Activated CD4-positive, alpha-beta memory T cell treated with anti-CD3 and anti-CD28 coated beads for 36 hours (primary cell): ENCODE results near the gene UNC93B1. TPM values are rescaled to one million over a fixed set of nuclear protein-coding genes. Genes with fewer than 3 reads are reported as not detected.
"Not testable (repeated sequence)": the region's sequence is repeated elsewhere in the genome, so short reads cannot be mapped to it uniquely, and the experiment has no call there.

Experiments used
- CTCF ChIA-PET: fragments of 350-600 bp; sonication (Branson Sonifier 250); formaldehyde crosslinking; loops from one replicate; lab custom pipeline; 2021; ENCODE audit warnings: antibody characterized with exemption, inconsistent platforms; lab: Charles Lee
- POLR2A ChIA-PET: fragments of 350-600 bp; sonication (Branson Sonifier 250); formaldehyde crosslinking; loops from one replicate; lab custom pipeline; 2021; ENCODE audit warnings: antibody characterized with exemption; lab: Charles Lee
- DNase-seq: peaks from one replicate; pipeline ENCODE4 v3.0.0-alpha.2; 2020
- H3K27ac Mint-ChIP-seq: one replicate; pipeline ENCODE4 v1.8.0; 2021; ENCODE audit warnings: mixed read lengths
- H3K27me3 Mint-ChIP-seq: one replicate; pipeline ENCODE4 v1.8.0; 2021; ENCODE audit warnings: mixed read lengths
- H3K36me3 Mint-ChIP-seq: one replicate; pipeline ENCODE4 v1.8.0; 2021; ENCODE audit warnings: mixed read lengths
- H3K4me1 Mint-ChIP-seq: one replicate; pipeline ENCODE4 v1.8.0; 2021; ENCODE audit warnings: low read depth, mixed read lengths
- H3K4me3 Mint-ChIP-seq: one replicate; pipeline ENCODE4 v1.8.0; 2021; ENCODE audit warnings: mild to moderate bottlenecking, mixed read lengths
- H3K9me3 Mint-ChIP-seq: one replicate; pipeline ENCODE4 v1.8.0; 2021; ENCODE audit warnings: mixed read lengths
- intact Hi-C: fragments of 100-400 bp; cut with micrococcal nuclease; formaldehyde crosslinking; loops from one replicate; pipeline ENCODE4 v1.15.1; 2023
- microRNA-seq: library from miRNA; unstranded; fragments of <30 nt; microRNA quantifications from one replicate; pipeline ENCODE4 v1.2.0, GENCODE V29; 2022; ENCODE audit warnings: borderline number of aligned reads, borderline microRNAs expressed, borderline replicate concordance
- total RNA-seq, 2 experiments: library from RNA; stranded (reverse); gene quantifications; one replicate each; pipeline ENCODE4 v1.2.3, GENCODE V29; 2021

UNC93B1 gene
- total RNA-seq, 2 experiments from 2014 or later: 20.0 to 21.5 TPM

GRCh38 chr11:67954971-67955370 lies 48.9 kb downstream of the UNC93B1 start:
- H3K9me3 Mint-ChIP-seq, H3K27ac Mint-ChIP-seq, intact Hi-C loops, POLR2A ChIA-PET, H3K36me3 Mint-ChIP-seq, DNase-seq, H3K4me1 Mint-ChIP-seq: not testable (repeated sequence)
- H3K27me3 Mint-ChIP-seq: peaks cover 16% of the 10 kb centered on the region
- peak overlapping the region; percentile 77 for H3K4me3 Mint-ChIP-seq
- CTCF ChIA-PET: interaction anchor here (0.8 to 2.4 kb wide), 15 partner anchors 8 to 279 kb away, joined by 3 to 17 read pairs (median 4); no protein-coding TSS in a partner anchor

- DNase-seq, H3K9me3 Mint-ChIP-seq, H3K27ac Mint-ChIP-seq, CTCF ChIA-PET, POLR2A ChIA-PET, intact Hi-C loops, H3K4me1 Mint-ChIP-seq, H3K36me3 Mint-ChIP-seq: not testable (repeated sequence)
- H3K4me3 Mint-ChIP-seq: peak overlapping the region; percentile 77
- peaks cover 13% of the 10 kb centered on the region for H3K27me3 Mint-ChIP-seq
Observed at GRCh38 chr11:67954251-67954650, 49.6 kb downstream of the UNC93B1 start.

GRCh38 chr11:67950705-67951104 lies 53.2 kb downstream of the UNC93B1 start:
- H3K36me3 Mint-ChIP-seq, intact Hi-C loops, CTCF ChIA-PET, H3K9me3 Mint-ChIP-seq, H3K4me1 Mint-ChIP-seq, H3K27me3 Mint-ChIP-seq, H3K4me3 Mint-ChIP-seq, POLR2A ChIA-PET, H3K27ac Mint-ChIP-seq, DNase-seq: not testable (repeated sequence)

GRCh38 chr11:67947785-67948184 lies 56.1 kb downstream of the UNC93B1 start:
- DNase-seq, H3K4me3 Mint-ChIP-seq, H3K36me3 Mint-ChIP-seq, H3K27me3 Mint-ChIP-seq, POLR2A ChIA-PET, H3K9me3 Mint-ChIP-seq, intact Hi-C loops, H3K27ac Mint-ChIP-seq, H3K4me1 Mint-ChIP-seq: not testable (repeated sequence)
- CTCF ChIA-PET: interaction anchor here (1.6 kb wide), 1 partner anchor 8 kb away, joined by 7 read pairs; no protein-coding TSS in a partner anchor

GRCh38 chr11:67946403-67946802 lies 57.5 kb downstream of the UNC93B1 start:
- POLR2A ChIA-PET, H3K36me3 Mint-ChIP-seq, intact Hi-C loops, H3K27ac Mint-ChIP-seq, H3K27me3 Mint-ChIP-seq, H3K4me1 Mint-ChIP-seq, H3K4me3 Mint-ChIP-seq, DNase-seq, H3K9me3 Mint-ChIP-seq: not testable (repeated sequence)
- CTCF ChIA-PET: interaction anchor here (1.6 kb wide), 1 partner anchor 10 kb away, joined by 7 read pairs; no protein-coding TSS in a partner anchor

GRCh38 chr11:67943406-67943805 lies 60.5 kb downstream of the UNC93B1 start:
- POLR2A ChIA-PET, intact Hi-C loops, H3K4me3 Mint-ChIP-seq, H3K27ac Mint-ChIP-seq, DNase-seq, CTCF ChIA-PET, H3K4me1 Mint-ChIP-seq, H3K36me3 Mint-ChIP-seq, H3K27me3 Mint-ChIP-seq, H3K9me3 Mint-ChIP-seq: not testable (repeated sequence)

Small RNA genes lying within 50 kb of the gene (microRNA-seq; reads per million reads assigned to microRNA genes)
- gene MIR4691 (not detected), gene MIR6753 (not detected), gene MIR7113 (not detected)

Other genes with a start within 250 kb of the UNC93B1 start
- not detected for gene ALDH3B1, start 6.2 kb upstream of the UNC93B1 start, total RNA-seq
- gene NDUFS8, start 26.6 kb upstream of the UNC93B1 start, total RNA-seq: 100 to 1,000 TPM; 134 to 140 TPM
- 100 to 1,000 TPM; 167 to 175 TPM for gene TCIRG1, start 34.9 kb upstream of the UNC93B1 start, total RNA-seq
- 1 to 10 TPM; 6.1 to 6.6 TPM for gene CHKA, start 117.3 kb upstream of the UNC93B1 start, total RNA-seq
- 10 to 100 TPM; 18.5 to 21.2 TPM for gene KMT5B, start 209.2 kb upstream of the UNC93B1 start, total RNA-seq